CD4-positive, alpha-beta T cell treated with Interleukin-6 for 4 hours (primary cell): Measurements from ENCODE around the gene LDHD.

Experiments used
- DNase-seq: peaks from one replicate; pipeline ENCODE4 v3.0.0-alpha.2; 2020; ENCODE audit warnings: mixed read lengths

Gene LDHD

DNA sequence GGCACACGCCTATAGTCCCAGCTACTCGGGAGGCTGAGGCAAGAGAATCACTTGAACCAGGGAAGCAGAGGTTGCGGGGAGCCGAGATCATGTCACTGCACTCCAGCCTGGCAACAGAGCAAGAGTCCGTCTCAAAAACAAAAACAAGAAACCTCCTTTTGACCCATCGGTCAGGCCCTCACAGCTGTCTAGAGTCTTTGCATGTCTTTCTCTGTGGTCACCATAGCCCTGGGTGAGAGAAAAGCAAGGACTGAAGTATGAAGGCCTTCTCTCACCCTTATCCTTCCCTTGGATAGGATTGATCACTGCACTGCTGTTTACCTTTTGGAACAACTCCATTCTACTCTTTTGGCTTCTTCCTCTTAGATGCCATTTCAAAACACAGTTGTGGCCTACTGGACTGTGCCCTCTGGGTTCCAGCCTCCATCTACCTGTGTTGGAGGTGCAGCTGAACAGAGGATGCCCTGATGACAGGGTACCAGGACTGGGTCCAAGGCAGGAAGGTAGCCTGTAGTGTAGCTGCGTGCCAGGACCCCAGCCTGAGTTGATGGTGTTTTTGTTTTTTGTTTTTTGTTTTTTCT, 37.1 kb downstream of the LDHD start:
- DNase-seq = no peak

DNA sequence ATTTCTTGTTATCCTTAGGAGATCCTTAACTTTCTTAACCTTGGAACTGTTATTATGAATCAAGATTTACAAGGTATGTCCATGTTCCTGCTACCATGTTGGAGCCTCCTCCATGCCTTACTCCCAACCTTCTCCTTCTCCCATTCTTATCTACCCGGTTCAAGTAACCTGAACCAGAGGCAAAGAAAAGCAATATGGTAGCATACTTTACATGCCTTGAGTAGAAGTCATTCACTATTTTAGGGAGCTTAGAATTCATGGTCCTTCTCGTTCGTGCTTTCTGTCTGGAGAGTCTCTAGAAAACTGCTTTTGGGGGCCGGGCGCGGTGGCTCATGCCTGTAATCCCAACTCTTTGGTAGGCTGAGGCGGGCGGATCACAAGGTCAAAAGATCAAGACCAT, 37.7 kb downstream of the LDHD start:
- DNase-seq = no peak

DNA sequence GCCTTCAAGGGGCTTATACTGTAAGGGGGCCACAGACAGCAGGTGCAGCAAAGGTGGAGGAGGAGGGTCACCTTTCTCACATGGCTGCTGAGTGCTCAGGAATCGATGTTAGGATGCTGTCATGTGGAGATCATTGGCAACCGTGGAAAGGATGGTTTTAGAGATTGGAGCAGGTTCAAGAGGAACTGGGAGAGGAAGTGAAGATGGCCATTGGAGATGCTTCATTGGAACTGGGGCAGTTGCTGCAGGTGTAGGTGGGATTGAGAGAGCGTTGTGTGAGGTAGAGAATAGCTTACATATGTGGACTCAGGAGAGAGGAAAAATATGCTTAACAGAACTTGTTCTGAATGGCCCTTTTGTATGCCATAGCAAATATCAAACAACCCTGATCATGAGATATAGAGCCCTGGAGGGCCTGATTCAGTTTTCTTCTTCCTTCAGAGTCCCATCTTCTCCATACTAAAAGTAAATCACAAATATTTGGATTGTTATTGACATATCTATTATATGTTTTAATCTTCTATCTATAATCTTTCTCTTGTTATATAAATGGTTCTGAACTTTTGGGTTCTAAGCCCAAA, 40.8 kb downstream of the LDHD start:
- DNase-seq = no peak

DNA sequence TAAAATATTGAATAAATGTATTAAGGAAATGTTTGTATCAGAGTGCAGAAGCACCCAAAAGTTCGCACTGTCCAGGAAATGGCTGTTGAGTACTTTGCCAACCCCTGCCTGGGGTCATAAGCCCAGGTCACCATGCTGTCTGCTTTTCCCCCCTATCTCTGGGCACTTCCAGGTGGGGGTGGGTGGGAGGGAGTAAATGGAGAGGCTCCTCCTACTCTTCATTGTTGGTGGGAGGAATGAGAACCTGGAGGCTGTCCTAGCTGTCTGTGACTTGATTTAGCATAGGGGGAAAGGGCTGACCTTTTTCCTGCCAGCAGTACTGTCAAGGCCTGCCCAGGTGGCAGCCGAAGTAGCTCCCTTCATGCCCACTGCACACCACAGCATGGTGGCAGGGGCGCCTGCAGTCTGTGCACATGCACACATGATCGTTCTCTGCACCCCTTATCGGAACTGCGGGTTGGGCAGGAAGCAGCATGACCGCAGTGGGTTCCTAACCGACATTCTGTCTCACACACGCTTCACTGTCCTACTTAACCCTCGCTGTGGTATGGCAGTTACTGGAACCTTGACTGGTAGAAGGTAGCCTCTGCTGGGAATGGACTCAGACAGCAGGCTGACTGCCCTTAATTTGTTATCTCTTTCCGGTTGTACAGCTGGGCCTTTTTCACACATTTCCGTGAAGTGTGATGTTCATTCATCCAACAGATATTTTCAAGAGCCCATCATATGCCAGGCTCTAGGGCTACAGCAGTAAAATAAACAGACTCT, 41.5 kb downstream of the LDHD start:
- DNase-seq = peak; percentile 90

DNA sequence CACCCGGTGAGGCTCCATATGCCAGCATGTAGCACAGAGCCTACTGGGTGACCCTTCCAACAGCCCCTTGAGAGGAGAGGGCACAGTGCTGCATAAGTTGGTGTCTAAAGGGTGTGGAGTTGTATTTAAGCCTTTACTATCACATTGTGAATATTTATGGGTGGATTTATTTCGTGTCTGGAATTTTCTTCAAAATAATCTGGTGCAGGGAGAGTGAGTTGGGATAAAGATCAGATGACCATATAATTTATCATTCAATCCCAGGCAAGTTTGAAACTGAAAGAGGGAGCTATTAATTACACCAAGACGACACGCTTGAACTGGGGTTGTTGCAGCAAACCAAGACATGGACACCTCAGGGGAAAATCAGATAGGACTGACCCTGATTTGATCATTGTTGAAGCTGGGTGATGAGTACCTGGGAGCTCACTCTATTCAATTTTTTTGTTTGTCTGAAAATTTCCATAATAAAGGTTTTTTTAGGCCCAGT, 42.2 kb downstream of the LDHD start:
- no peak for DNase-seq

DNA sequence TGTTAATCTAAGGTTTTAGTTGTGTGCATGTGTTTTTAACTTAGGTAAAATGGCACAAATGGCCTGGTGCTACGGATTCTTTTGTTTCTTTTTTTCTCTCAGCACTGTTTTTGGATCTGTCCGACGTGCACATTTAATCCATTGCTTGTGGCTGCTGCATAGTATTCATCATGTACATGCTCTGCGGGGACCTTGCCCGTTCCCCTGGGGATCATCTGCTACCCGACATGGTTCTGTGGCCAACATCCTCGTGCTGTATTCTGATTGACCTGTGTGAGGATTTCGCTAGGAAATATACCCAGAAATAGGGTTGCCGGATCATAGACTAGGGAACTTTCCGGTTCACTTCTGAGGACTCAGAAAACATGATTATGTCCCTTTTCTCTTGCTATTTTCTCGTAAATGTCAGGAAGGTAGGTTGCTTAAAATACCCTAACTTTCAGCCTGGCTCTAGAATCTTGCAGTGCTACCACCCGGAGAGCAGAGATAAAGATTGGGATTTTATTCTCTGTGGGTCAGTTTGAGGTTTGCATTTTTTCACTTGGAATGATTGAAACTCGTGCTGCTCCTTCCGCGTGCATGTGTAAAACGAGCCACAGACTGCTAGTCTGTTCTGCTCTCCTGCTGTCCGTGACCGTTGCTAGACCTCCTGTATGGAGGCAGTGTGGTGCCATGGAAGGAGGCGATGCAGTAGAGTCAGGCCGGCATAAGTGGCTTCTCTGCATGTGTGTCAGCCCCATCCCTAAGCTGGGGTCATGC, 42.9 kb downstream of the LDHD start:
- DNase-seq = no peak

DNA sequence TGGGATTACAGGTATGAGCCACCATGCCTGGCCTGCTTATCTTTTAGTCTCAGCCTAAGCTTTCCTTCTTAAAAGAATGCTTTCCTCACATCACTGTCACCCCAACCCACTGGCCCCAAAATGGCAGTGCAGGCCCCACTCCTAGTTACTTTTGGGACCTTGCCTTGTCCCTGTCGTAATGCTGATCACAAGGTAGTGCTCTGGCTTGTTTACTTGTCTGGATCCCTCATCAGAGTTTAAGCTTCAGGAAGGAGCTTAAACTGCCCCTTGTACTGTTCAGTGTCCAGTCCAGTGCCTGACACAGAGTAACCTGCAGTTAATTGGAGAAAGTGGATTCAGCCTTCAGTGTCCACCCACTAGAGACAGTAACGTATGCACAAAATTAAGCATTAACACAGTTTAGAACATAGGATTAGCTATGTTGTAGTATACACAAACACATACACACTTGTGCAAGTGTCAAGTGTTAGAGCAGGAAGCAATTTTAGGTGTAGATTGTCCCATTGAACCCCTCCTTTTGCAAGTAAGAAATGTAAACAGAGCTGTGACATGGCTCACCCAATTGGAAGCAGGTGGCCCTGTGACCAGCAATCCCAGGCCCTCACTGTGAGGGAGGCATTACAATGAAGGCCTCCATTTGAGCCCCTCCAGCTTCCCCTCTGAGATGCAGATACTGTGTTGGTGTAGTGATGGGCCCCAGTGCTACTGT, 44.2 kb downstream of the LDHD start:
- no peak for DNase-seq

DNA sequence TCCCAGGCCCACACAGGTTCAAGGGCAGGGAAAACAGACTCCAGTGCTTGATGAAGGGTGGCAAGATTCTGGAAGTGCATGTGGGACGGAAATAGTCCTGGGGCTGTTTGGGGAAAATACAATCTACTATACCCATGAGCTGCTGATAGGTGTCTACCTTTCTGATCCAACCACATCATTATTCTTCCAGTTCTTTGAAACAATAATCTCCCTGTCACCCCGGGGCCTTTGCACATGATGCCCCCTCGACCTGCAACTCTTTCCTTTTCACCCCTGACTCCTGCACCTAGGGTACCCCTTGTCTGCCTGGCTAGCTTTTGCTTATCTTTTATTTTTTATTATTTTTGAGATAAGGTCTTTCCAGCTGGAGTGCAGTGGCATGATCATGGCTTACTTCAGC, 45.0 kb downstream of the LDHD start:
- no peak for DNase-seq

DNA sequence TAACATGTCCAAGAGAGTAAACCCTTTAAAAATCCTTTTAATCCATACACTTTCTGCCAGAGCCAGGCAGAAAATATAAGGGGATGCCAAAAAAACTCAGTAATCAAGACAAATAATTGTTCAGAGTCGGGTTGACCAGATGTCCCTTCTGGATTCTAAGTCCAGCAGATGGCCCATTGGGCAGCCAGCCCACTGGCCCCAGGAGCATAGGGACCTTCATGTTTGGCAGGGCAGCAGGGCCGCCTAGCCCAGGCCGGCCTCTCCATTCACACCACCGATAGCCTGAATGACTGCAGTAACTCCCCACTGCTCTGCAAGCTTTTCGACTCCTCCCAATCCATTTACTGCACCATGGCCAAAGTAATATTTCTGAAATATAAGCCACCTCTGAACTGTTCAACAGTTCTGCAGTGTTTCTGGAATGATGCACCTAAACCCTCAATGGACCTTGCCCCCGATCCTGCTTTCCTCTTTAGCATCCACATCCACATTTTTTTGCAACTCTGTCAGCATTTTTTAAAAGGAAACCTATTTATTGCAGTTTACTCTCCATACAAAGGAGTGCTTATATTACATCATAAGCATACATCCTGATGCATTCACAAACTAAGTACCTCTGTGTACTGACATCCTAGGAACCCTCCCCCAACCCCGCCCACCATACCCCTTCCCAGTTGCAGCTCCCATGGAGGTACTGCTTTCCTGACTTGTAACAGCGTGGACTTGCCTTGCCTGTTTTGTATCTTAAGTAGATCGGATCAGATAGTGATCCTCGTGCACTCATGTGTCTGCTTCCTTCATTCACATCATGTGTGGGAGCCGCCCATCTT, 46.4 kb downstream of the LDHD start:
- no peak for DNase-seq

DNA sequence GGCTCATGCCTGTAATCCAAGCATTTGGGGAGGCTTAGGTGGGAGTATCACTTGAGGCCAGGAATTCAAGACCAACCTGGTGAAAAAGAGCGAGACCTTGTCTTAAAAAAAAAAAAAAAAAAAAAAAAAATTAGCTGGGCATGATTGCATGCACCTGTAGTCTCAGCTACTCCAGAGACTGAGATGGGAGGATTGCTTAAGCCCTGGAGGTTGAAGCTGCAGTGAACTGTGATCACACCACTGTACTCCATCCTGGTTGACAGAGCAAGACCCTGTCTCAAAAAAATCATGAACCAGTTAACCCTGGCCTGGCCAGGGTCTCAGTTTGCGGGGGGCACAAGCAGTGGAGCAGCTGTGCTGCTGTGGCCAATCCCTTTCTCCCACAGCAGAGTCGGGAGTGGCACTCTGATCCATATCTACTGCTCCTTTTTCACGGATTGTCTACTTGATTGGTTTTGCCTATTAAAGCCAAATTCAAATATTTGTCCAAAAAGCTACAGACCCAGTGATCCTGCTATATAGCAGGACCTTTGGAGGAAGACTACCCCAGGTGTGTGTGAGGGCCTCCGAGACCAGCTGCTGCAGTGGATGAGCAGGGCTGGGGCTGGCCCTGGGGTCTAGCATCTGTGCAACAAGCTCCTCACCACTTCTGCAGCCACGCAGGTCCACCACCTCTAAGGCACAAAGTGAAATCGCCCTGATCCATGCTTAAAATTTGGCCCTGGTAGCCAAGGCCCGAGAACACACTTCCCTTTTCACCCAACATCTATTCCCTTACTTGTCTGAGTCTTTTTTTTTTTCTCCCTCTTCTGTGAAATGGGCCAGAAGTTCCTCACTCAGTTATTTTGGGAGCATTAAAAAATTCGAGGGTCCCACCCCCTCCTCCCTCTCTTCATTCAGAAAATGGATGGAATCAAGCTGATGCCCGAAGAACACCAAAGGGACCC, 48.2 kb downstream of the LDHD start:
- DNase-seq = no peak

DNA sequence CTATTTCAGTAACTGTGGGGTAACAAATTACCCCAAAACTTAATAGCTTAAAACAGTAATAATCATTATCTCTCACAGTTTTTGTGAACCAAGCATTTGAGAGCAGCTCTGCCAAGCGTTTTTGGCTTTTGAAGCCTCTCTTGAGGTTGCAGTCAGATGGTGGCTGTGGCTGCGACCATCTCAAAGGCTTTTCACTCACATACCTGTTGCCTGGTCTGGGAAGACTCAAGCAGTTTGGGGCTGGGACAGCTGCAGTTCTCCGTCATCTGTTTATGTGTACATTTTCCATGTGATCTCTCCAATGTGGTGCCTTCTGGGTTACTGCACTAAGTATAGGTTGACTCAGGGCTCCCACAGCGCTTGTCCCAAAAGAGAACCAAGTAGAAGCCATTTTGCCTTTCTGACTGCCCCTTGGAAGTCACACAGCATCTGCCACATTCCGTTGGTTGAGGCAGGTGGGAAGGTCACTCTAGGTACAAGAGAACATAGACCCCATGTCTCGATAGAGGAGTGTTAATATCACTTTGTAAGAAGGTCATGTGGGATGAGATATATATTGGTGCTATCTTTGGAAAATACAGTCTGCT, 49.6 kb downstream of the LDHD start:
- DNase-seq = no peak

DNA sequence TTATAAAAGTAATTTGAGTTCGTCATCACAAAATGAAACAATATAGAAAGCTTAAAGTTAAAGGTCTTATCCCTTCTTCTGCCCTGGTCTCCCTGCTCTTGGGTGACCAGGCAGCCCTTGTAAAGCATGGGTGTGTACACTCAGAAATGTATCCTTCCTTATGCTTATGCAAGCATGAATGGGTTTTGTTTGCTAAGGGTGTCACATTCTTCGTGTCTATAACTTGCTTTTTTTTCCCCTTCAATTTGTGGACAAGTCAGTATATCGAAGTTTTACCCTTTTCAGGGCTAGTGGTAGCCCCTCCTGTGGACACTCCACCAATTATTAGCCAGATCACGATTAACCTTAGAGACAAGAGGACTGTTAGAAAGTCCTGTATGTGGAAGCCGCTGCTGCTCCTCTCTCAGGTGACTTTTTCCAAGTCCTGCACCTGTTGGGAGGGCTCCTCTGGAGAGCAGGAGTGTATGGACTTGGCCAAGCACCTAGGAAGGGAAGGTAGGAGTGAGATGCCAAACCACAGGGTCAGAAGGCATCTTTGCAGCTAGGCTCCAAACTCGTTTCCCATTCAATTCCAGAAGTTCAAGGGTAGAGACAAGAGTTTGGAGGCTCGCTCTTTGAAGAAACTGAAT, 50.9 kb downstream of the LDHD start:
- DNase-seq = no peak

DNA sequence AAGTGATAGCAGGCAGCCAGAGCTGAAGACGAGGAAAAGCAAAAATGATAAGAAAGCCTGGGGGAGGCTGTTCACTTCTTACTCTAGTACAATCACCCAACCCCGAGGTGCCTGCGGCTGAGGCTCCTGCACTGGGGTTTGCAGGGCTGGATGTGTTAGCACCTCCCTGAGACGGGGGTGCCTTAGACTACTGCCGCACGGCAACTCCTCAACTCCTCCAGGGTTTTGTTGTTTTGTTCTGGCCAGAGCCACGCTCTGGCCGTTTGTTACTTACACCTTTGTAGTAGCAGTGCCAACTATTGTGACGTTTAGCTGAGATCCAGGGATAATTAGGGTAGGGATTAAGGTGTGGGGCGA, 51.5 kb downstream of the LDHD start:
- DNase-seq = peak; percentile 63

DNA sequence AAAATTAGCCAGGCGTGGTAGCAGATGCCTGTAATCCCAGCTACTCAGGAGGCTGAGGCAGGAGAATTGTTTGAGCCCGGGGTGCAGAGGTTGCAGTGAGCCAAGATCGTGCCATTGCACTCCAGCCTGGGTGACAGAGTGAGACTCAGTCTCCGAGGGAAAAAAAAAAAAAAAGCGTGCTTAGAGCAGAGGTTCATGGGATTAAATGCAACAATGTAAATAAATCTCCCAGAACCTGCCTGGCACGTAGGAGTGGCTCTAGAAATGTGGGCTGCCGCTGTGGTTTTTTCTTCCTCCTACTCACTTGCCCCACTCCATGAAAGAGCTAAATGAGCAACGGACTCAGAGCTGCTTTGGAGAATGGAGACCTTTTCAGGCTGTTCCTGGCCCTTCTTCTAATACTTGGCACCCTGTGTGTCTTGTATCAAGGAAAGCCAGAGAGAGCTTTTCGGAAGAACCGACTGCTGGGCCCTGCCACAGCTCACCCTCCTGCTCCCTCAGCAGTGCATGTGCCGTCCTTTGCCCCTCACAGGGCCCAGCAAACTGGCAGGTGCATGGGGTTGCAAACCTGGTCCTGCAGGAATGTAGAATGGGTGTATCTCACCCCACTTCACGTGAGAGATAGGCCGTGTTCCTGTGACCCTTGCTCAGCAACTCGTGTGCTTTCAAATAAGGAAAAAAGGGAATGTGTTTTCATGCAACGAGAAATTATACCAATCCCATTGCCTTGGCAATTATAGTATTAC, 52.0 kb downstream of the LDHD start:
- peak; percentile 53 for DNase-seq

DNA sequence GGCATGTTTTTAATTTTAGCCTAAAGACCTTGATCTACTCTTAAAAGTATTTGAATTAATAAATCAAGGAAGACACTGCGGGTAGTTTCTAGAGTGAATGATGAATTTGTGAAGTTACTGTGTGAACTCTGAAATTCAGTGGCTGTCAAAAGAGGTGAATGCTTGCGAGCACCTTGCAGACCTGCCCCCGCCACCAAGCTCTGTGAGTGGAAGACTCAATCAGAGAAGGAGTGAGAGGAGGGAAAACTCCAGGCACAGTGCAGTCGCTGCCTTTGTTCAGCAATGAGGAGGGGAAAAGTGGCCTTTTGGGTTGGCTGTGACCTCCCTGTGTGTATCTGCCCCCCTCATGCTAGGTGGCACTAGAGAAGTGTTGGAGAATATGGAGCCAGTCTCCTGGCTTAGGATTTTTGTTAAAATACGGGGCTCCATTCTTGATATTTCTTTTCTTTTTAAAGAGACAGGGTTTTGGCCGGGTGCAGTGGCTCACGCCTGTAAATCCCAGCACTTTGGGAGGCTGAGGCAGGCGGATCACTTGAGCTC, 53.0 kb downstream of the LDHD start:
- no peak for DNase-seq

DNA sequence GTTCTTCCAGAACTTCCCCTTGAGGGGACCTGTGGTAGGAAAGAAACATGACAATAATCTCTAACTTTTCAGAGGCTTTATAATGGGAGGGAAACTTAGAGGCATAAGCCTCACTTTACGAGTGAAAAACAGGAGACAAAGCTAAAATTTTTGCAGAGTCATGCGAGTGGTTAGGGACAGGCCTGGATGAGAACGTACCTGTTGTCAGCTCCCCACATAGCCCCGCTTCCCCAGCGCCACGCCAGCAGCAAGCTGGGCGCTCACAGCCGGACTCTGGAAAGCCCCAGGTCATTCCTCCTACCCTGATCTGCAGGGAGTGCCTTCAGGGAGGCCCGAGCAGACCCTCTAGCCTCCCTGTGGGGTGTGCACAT, 53.6 kb downstream of the LDHD start:
- DNase-seq = no peak

DNA sequence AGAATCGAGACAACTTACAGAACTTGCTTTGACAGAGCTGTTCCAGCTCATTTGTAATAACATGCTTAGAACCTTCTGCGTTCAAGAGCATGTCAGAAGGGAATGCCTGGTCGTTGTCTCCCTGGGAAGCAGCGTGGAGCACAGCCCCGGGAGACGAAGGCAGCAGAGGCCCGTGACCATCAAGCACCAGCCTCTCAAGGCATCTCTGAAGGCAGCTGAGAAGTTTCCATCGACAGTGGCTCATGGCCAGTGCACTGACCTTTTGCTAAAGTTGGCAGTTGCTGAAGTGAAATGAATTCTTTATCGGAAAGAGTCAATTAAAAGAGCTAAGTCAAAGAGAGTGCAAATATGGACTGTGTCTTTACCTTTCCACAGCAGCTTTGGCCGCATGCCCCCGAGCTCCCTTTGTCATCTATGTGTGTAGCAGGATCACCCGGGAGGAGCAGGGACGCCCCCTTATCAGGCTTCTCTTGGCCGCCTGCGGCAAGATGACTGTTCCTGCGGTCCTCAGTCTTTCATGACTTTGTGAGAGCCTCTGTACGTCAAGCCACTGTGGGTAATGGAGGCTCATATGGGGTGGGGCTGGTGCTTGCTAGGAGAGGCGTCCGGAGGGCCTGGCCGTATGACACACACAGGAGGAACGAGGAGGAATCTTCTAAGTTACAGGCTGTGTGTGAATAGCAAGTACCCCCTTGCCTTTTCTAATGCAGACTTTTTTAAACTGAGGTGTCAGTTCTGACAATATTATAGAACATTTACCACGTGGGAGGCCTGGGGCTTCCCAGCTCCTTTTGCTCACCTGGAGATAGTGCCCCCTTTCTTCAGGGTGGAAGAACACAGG, 54.2 kb downstream of the LDHD start:
- no peak for DNase-seq
